Testis (tissue), 3 donors: ENCODE data around the gene RNF128. TPM values are rescaled to one million over a fixed set of nuclear protein-coding genes. Genes with fewer than 3 reads are reported as not detected.

Source experiments
- DNase-seq: peaks from one replicate; pipeline ENCODE4 v3.0.0-alpha.2; 2019
- H3K27ac ChIP-seq, 2 donors: fragments of 200-600 bp; sonication (generic); one replicate each; pipeline ENCODE4 v1.5.1; 2019
- H3K27me3 ChIP-seq: fragments of 200-600 bp; sonication (generic); one replicate; pipeline ENCODE4 v1.5.1; 2019
- H3K36me3 ChIP-seq: fragments of 200-600 bp; sonication (generic); one replicate; pipeline ENCODE4 v1.5.1; 2017; ENCODE audit warnings: low read depth; ENCODE audit errors: missing control alignments
- H3K4me1 ChIP-seq: fragments of 200-600 bp; sonication (generic); one replicate; pipeline ENCODE4 v1.5.1; 2019
- H3K4me3 ChIP-seq, 2 donors: fragments of 200-600 bp; sonication (generic); one replicate each; pipeline ENCODE4 v1.5.1; 2017 to 2019
- H3K9me3 ChIP-seq: fragments of 200-600 bp; sonication (generic); one replicate; pipeline ENCODE4 v1.5.1; 2017
- CTCF ChIP-seq, 3 experiments: fragments of 450-650 bp in 2 of 3; fragments of 200-600 bp in 1 of 3; sonication (generic) in 1 of 3; IDR thresholded peaks; one replicate each; pipeline ENCODE4 v1.5.1; 2016 to 2019; ENCODE audit warnings: antibody characterized with exemption in 3 of 3, mild to moderate bottlenecking in 2 of 3, moderate library complexity in 1 of 3
- POLR2A ChIP-seq: fragments of 450-650 bp; IDR thresholded peaks from one replicate; pipeline ENCODE4 v1.6.1; 2017; ENCODE audit warnings: antibody characterized with exemption, mild to moderate bottlenecking, moderate library complexity
- WGBS, 2 donors: methylation state at CpG; one replicate each; pipeline ENCODE4 v1.1.5; 2018; 5-methylcytosine and 5-hydroxymethylcytosine counted together
- intact Hi-C: fragments of 100-400 bp; cut with DNase I; formaldehyde crosslinking; loops from one replicate; pipeline ENCODE4 v1.15.1; 2023; ENCODE audit warnings: low total_unique reads
- polyA plus RNA-seq: library from polyadenylated mRNA; stranded (reverse); fragments of 350-450 nt; fragmentation: Illumina TruSeq; extraction: RNeasy Lipid Tissue Mini Kit (QIAGEN cat#74804); gene quantifications from one replicate; pipeline ENCODE4 v1.2.3, GENCODE V29; 2014; ENCODE audit warnings: low read depth, low replicate concordance; ENCODE audit not compliant: insufficient read depth
- total RNA-seq, 2 donors: library from RNA; depleted of rRNA; stranded (reverse); fragments of >200 nt; gene quantifications; one replicate each; pipeline ENCODE4 v1.2.3, GENCODE V29; 2016

RNF128 gene
- total and polyA plus RNA-seq, 3 donors from 2014 or later: 1.4 to 1.5 (median 1.5) TPM

DNA sequence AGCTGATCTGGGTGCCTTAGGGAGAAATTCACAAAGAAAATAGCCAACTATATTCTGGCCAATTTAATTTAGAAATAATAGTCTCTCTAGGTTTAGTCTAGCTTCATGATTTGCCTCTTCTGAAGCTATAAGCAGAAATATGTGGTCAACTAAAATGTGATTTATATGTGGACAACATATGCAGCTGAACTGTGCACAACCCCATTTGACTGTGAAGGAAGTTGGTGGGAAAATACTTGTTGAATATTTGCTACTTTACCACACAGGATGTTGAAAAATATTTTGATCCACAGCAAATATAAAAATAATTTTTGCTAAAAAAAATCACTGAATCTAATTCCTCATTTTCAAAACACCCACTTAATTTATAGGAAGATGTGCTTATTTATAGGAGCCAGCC, 15.7 kb upstream of the RNF128 start:
- H3K4me3 ChIP-seq: no peak overlapping the region
- H3K36me3 ChIP-seq: no peaks in the 10 kb centered on the region
- intact Hi-C loops: no loop called here
- H3K4me1 ChIP-seq: no peaks in the 10 kb centered on the region
- no peak for DNase-seq
- no peak for TF ChIP-seq CTCF (IDR thresholded peaks at IDR 0.05)
- TF ChIP-seq POLR2A: no peak
- H3K27me3 ChIP-seq: no peaks in the 10 kb centered on the region
- no peaks in the 10 kb centered on the region for H3K9me3 ChIP-seq
- H3K27ac ChIP-seq: no peak overlapping the region

DNA sequence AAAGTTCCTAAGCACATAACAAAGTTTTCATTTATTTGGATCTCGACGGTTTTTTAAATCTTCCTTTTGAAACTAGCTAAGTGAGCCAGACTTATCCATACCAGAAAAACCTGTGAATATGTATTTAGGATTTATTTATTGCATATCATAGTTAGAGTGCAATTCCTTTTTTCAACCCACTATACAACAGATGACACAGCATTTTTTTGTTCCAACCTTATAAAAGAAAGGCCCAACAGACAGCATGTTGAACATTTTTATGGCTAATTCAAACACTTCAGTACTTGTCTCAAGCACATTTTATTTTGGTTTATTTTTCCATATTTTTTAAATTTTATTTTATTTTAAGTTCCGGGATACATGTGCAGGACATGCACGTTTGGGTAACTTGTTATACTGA, 15.1 kb upstream of the RNF128 start:
- Histone ChIP-seq H3K9me3 (no peaks in the 10 kb centered on the region), H3K4me3 (no peak overlapping the region), H3K4me1 (no peaks in the 10 kb centered on the region), H3K27me3 (no peaks in the 10 kb centered on the region), H3K36me3 (no peaks in the 10 kb centered on the region), H3K27ac (no peak overlapping the region)
- intact Hi-C loops: no loop called here
- no peak for DNase-seq
- 78 to 85% methylated on average over 4 of the region's 4 CpGs for WGBS, 2 donors
- TF ChIP-seq POLR2A (no peak), CTCF (IDR thresholded peaks at IDR 0.05) (no peak)

DNA sequence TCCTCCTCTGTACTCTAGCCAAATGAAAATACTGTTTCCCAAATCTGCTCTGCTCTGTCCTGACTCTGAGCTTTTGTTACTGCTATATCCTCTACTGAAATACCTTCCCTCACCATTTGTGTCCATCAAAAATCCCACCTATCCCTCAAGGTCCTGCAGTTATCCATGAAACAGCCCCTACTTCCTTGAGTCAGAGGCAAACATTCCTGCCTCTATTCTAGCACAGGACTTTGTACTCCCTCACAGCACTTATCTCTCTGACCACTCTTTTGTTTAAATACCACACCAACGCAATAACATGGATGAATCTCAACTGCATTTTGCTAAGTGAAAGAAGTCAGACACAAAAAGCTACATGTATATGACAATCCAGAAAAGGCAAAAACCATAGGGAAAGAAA, 10.5 kb upstream of the RNF128 start:
- no peaks in the 10 kb centered on the region for H3K4me1 ChIP-seq
- no peaks in the 10 kb centered on the region for H3K36me3 ChIP-seq
- DNase-seq: no peak
- H3K9me3 ChIP-seq: no peaks in the 10 kb centered on the region
- no peak overlapping the region for H3K4me3 ChIP-seq
- no peak overlapping the region for H3K27ac ChIP-seq
- TF ChIP-seq CTCF (IDR thresholded peaks at IDR 0.05) (no peak), POLR2A (no peak)
- 47 to 50% methylated on average over 1 of the region's 1 CpG for WGBS, 2 donors
- intact Hi-C loops: no loop called here
- H3K27me3 ChIP-seq: no peaks in the 10 kb centered on the region

GRCh38 chrX:106716463-106716862, 10.0 kb upstream of the RNF128 start:
- H3K36me3 ChIP-seq: no peaks in the 10 kb centered on the region
- H3K4me1 ChIP-seq: no peaks in the 10 kb centered on the region
- H3K9me3 ChIP-seq: no peaks in the 10 kb centered on the region
- no peak overlapping the region for H3K27ac ChIP-seq
- intact Hi-C loops: no loop called here
- whole genome bisulfite sequencing, 2 donors: 46 to 50% methylated on average over 1 of the region's 1 CpG
- no peaks in the 10 kb centered on the region for H3K27me3 ChIP-seq
- no peak for DNase-seq
- no peak overlapping the region for H3K4me3 ChIP-seq
- TF ChIP-seq CTCF (IDR thresholded peaks at IDR 0.05) (no peak), POLR2A (no peak)

GRCh38 chrX:106718709-106719108, 7.8 kb upstream of the RNF128 start:
- no peak overlapping the region for H3K4me3 ChIP-seq
- TF ChIP-seq POLR2A: no peak
- intact Hi-C loops: no loop called here
- WGBS, 2 donors: 82 to 86% methylated on average over 4 of the region's 4 CpGs
- no peak overlapping the region for H3K27ac ChIP-seq
- no peaks in the 10 kb centered on the region for H3K36me3 ChIP-seq
- H3K9me3 ChIP-seq: no peaks in the 10 kb centered on the region
- no peaks in the 10 kb centered on the region for H3K27me3 ChIP-seq
- no peak for DNase-seq
- no peaks in the 10 kb centered on the region for H3K4me1 ChIP-seq
